K562 (cell line): ENCODE data around the gene CLSTN2. TPM values are rescaled to one million over a fixed set of nuclear protein-coding genes. Genes with fewer than 3 reads are reported as not detected.

ENCODE experiments used
- ATAC-seq: fragments of 200-7000 bp; cut with Tn5 transposase; 3 replicates; pipeline ENCODE4 v1.9.1; 2020; ENCODE audit warnings: moderate library complexity
- BruUV-seq: library from RNA; stranded (reverse); fragments of 400-500 nt; replicated peaks from 2 replicates; lab custom pipeline; 2021; lab: Mats Ljungman, UMichigan
- CTCF ChIA-PET: fragments of 300-600 bp; formaldehyde crosslinking; extraction: SDS; loops from one replicate; lab custom pipeline; 2021; ENCODE audit warnings: low intra/inter-chr PET ratio; lab: Yijun Ruan, JAX
- POLR2A ChIA-PET: fragments of 300-600, 350-650 bp; sonication (Branson Sonifier 250); formaldehyde crosslinking; extraction: SDS; loops from one replicate; lab custom pipeline; 2021; ENCODE audit warnings: antibody characterized with exemption, inconsistent platforms; lab: Yijun Ruan, JAX
- DNase-seq, 4 experiments: peaks; one replicate each; pipeline versions ENCODE4 v3.0.0 to v3.0.0-alpha.2; 2011 to 2018; ENCODE audit warnings: low spot score in 3 of 4, mixed read lengths in 3 of 4; ENCODE audit errors: extremely low read depth in 1 of 4
- FAIRE-seq: peaks from 2 replicates; lab custom pipeline; 2011; peaks lifted over from hg19 to GRCh38; lab: Jason Lieb, UNC
- H2AFZ ChIP-seq: 2 replicates; pipeline ENCODE4 v1.6.0; 2011; ENCODE audit warnings: low read depth, low read length, control low read depth, inconsistent platforms
- H3K27ac ChIP-seq: fragments of 200-600 bp; 3 replicates; pipeline ENCODE4 v1.8.0; 2011; ENCODE audit warnings: low read depth, mild to moderate bottlenecking, control low read depth, inconsistent platforms, low read length, moderate library complexity, mixed read lengths; ENCODE audit errors: extremely low read depth
- H3K27me3 ChIP-seq, 2 experiments: fragments of 300-600 bp in 1 of 2; 2 replicates in 1 of 2; 3 replicates in 1 of 2; pipeline versions ENCODE4 v1.6.0 to v1.8.0; 2011; ENCODE audit warnings: inconsistent platforms in 2 of 2, low read length in 2 of 2, mild to moderate bottlenecking in 1 of 2, mixed read lengths in 1 of 2, moderate library complexity in 1 of 2; ENCODE audit not compliant: control insufficient read depth in 2 of 2, insufficient read depth in 2 of 2
- H3K36me3 ChIP-seq: fragments of 300-600 bp; 3 replicates; pipeline ENCODE4 v1.8.0; 2011; ENCODE audit warnings: mild to moderate bottlenecking, low read length, inconsistent platforms; ENCODE audit not compliant: control insufficient read depth, insufficient read depth
- H3K4me1 ChIP-seq, 2 experiments: fragments of 200-600 bp in 1 of 2; replicated peaks in 1 of 2; 2 replicates in 1 of 2; 3 replicates in 1 of 2; pipeline versions ENCODE4 v1.5.1 to v1.8.0; 2011; ENCODE audit warnings: inconsistent platforms in 2 of 2, low read length in 2 of 2, mild to moderate bottlenecking in 1 of 2, mixed read lengths in 1 of 2, moderate library complexity in 1 of 2; ENCODE audit not compliant: control insufficient read depth in 2 of 2, insufficient read depth in 2 of 2
- H3K4me2 ChIP-seq: 2 replicates; pipeline ENCODE4 v1.6.1; 2011; ENCODE audit warnings: low read length, control low read depth, inconsistent platforms, mixed read lengths; ENCODE audit not compliant: insufficient read depth
- H3K4me3 ChIP-seq: fragments of 200-600 bp; sonication (generic), shearing (Covaris generic); 2 replicates; pipeline ENCODE4 v1.5.1; 2016; ENCODE audit warnings: control low read depth, inconsistent platforms
- H3K79me2 ChIP-seq: fragments of 200-600 bp; 3 replicates; pipeline ENCODE4 v1.8.0; 2011; ENCODE audit warnings: low read length, inconsistent platforms; ENCODE audit not compliant: control insufficient read depth, insufficient read depth
- H3K9ac ChIP-seq, 2 experiments: 2 replicates each; pipeline versions ENCODE4 v1.6.0 to v1.6.1; 2011; ENCODE audit warnings: low read depth in 2 of 2, low read length in 2 of 2, control low read depth in 1 of 2, inconsistent platforms in 1 of 2, mild to moderate bottlenecking in 1 of 2, mixed read lengths in 1 of 2; ENCODE audit not compliant: insufficient read depth in 1 of 2
- H3K9me1 ChIP-seq: one replicate; pipeline ENCODE4 v1.6.0; 2011; ENCODE audit warnings: inconsistent platforms, mild to moderate bottlenecking, low read length, moderate library complexity; ENCODE audit not compliant: control insufficient read depth, insufficient read depth
- H3K9me3 ChIP-seq: replicated peaks from 2 replicates; pipeline ENCODE4 v1.5.1; 2011; ENCODE audit warnings: low read depth, low read length, inconsistent platforms; ENCODE audit not compliant: control insufficient read depth, insufficient read depth
- H4K20me1 ChIP-seq: replicated peaks from 2 replicates; pipeline ENCODE4 v1.6.1; 2011; ENCODE audit warnings: low read length, inconsistent platforms, mixed read lengths; ENCODE audit not compliant: control insufficient read depth, insufficient read depth
- ESRRA ChIP-seq: fragments of 450-650 bp; IDR thresholded peaks from 2 replicates; pipeline ENCODE4 v1.6.1; 2014; ENCODE audit warnings: low read depth, mild to moderate bottlenecking, moderate library complexity, borderline replicate concordance
- HCFC1 ChIP-seq: IDR thresholded peaks from 2 replicates; pipeline ENCODE4 v1.6.1; 2012; ENCODE audit warnings: low read depth, low read length, improper control_type of control experiment
- LARP7 ChIP-seq: fragments of 450-650 bp; IDR thresholded peaks from 2 replicates; pipeline ENCODE4 v1.6.1; 2016
- NR2C1 ChIP-seq, 2 experiments: fragments of 450-650 bp; IDR thresholded peaks; 2 replicates each; pipeline ENCODE4 v1.6.1; 2017; ENCODE audit warnings: mild to moderate bottlenecking in 2 of 2, antibody characterized with exemption in 1 of 2, inconsistent platforms in 1 of 2, missing compliant biosample characterization in 1 of 2, missing genetic modification characterization in 1 of 2
- SMAD4 ChIP-seq: fragments of 250-450 bp; sonication (Bioruptor Pico); conservative IDR thresholded peaks from 2 replicates; pipeline ENCODE4 v1.8.0; 2021; ENCODE audit warnings: inconsistent platforms, mild to moderate bottlenecking, moderate library complexity
- ZFP1 ChIP-seq: fragments of 450-650 bp; formaldehyde crosslinking; IDR thresholded peaks from 2 replicates; pipeline ENCODE4 v1.4.0; 2020; ENCODE audit warnings: mild to moderate bottlenecking, mixed read lengths
- ZNF253 ChIP-seq: fragments of 250-450 bp; sonication (Bioruptor Pico); conservative IDR thresholded peaks from 2 replicates; pipeline ENCODE4 v1.6.1; 2021; ENCODE audit warnings: mild to moderate bottlenecking
- WGBS: fragments of 100-300 bp; shearing (Covaris generic); methylation state at CpG from one replicate; pipeline ENCODE4 v1.1.6; 2016; ENCODE audit warnings: low coverage, mixed read lengths; ENCODE audit not compliant: insufficient coverage; ENCODE audit errors: missing lambda C conversion rate; 5-methylcytosine and 5-hydroxymethylcytosine counted together
- in situ Hi-C: fragments of 300-500 bp; cut with MboI; formaldehyde crosslinking; loops from 4 replicates; pipeline ENCODE4 v1.15.0; 2018; ENCODE audit warnings: inconsistent platforms, mixed read lengths
- intact Hi-C: fragments of 100-400 bp; cut with micrococcal nuclease; formaldehyde crosslinking; loops from 2 replicates; pipeline ENCODE4 v1.14.2; 2022
- polyA plus RNA-seq, 8 experiments: library from polyadenylated mRNA; depleted of rRNA in 4 of 8; stranded (reverse) in 5 of 8; unstranded in 3 of 8; fragments of >200 nt; fragmentation: Nextera tagmentation in 2 of 8; fragmentation: Illumina TruSeq in 1 of 8; extraction: Ambion mirVana in 2 of 8; extraction: Trizol in 1 of 8; gene quantifications; 2 replicates each; pipeline versions ENCODE4 v1.2.1 to v1.2.3, GENCODE V29; 2011 to 2014; ENCODE audit warnings: inconsistent platforms in 1 of 8, missing spikeins in 1 of 8
- total RNA-seq, 7 experiments: library from RNA; depleted of rRNA in 6 of 7; stranded (reverse); fragments of >200 nt in 6 of 7; fragmentation: Illumina TruSeq in 2 of 7; extraction: Trizol in 2 of 7; gene quantifications; 2 replicates each; pipeline versions ENCODE4 v1.2.1 to v1.2.3, GENCODE V29; 2011 to 2021; ENCODE audit warnings: low replicate concordance in 1 of 7
- TF ChIP-seq, protein P1 (sequence below): sonication (generic); formaldehyde crosslinking; IDR thresholded peaks from 2 replicates; pipeline ENCODE4 v1.8.0; 2022; ENCODE audit warnings: missing genetic modification reagents, mild to moderate bottlenecking, borderline replicate concordance
- TF ChIP-seq, protein P2 (sequence below): fragments of 250-450 bp; sonication (Bioruptor Pico); IDR thresholded peaks from 2 replicates; pipeline ENCODE4 v1.8.0; 2021; ENCODE audit warnings: moderate library complexity, mild to moderate bottlenecking, inconsistent platforms
- TF ChIP-seq, protein P3 (sequence below): fragments of 250-450 bp; sonication (Bioruptor Pico); IDR thresholded peaks from 2 replicates; pipeline ENCODE4 v1.8.0; 2022; ENCODE audit warnings: moderate library complexity, mild to moderate bottlenecking, inconsistent platforms

CLSTN2 gene
- total and polyA plus RNA-seq, 9 of the 15 experiments (the other 6 are each of a cell fraction or from before 2014, with no cell fraction given): 0.02 to 0.04 (median 0.04) TPM; not detected in 6

DNA sequence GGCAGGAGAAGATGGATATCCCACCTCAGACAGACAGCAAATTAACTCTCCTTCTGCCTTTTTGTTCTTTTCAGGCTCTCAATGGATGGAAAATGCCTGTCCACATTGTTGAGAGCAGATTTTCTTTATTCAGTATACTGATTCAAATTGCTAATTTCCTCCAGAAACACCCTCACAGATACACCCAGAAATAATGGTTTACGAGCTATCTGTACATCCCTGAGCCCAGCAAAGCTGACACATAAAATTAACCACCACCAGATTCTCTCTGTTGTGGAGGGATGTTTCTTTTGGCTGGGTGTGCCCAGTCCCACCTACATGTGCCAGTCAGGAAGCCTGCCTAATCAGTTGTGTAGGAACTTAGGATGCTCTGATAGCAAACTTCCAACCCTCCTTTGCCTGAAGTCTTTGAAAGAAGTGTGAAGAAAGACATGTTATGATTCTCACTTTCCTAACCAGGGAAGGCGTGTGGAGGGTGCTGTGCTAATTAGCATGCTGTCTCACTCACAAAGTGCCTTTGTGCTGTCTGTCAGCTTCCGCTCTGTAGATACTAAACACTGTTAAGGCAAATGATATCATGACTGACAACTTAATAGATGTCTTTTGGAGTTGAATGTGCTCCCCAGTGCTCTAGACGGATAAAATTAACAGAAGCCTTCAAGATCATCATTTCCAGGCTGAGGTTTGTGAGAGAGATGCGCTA, 208.5 kb downstream of the CLSTN2 start:
- no peak for ATAC-seq
- ChIA-PET POLR2A (no interaction called here), CTCF (no interaction called here)
- no peak for DNase-seq
- Histone ChIP-seq H2AFZ (no peak overlapping the region), H3K27me3 (no peaks in the 10 kb centered on the region; a peak in 3 of 5 replicates), H3K9me3 (no peaks in the 10 kb centered on the region), H3K4me2 (no peak overlapping the region), H4K20me1 (no peaks in the 10 kb centered on the region; the same call in 1 of the 2 replicates), H3K27ac (no peak overlapping the region), H3K4me1 (no peaks in the 10 kb centered on the region), H3K79me2 (no peaks in the 10 kb centered on the region), H3K9me1 (no peaks in the 10 kb centered on the region), H3K4me3 (no peak overlapping the region), H3K36me3 (no peaks in the 10 kb centered on the region), H3K9ac (no peak overlapping the region)
- FAIRE-seq: no peak
- intact Hi-C loops: no loop called here
- BruUV-seq: no TSS peak
- WGBS: 2% methylated on average over 5 of the region's 5 CpGs
- in situ Hi-C loops: loop anchor here (25.0 kb wide), 1 partner anchor 719 kb away; no protein-coding TSS in a partner anchor
- TF ChIP-seq NR2C1 (IDR thresholded peaks at IDR 0.05) (no peak), NR2C1 (tag; IDR thresholded peaks at IDR 0.05) (no peak), ESRRA (no peak), SMAD4 (CRISPR knock-in tag) (no peak), HCFC1 (no peak), LARP7 (no peak), ZNF253 (CRISPR knock-in tag) (no peak), ZFP1 (CRISPR knock-in tag) (no peak)
- TF ChIP-seq, protein P1, sequence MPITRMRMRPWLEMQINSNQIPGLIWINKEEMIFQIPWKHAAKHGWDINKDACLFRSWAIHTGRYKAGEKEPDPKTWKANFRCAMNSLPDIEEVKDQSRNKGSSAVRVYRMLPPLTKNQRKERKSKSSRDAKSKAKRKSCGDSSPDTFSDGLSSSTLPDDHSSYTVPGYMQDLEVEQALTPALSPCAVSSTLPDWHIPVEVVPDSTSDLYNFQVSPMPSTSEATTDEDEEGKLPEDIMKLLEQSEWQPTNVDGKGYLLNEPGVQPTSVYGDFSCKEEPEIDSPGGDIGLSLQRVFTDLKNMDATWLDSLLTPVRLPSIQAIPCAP: no peak
- TF ChIP-seq, protein P2, sequence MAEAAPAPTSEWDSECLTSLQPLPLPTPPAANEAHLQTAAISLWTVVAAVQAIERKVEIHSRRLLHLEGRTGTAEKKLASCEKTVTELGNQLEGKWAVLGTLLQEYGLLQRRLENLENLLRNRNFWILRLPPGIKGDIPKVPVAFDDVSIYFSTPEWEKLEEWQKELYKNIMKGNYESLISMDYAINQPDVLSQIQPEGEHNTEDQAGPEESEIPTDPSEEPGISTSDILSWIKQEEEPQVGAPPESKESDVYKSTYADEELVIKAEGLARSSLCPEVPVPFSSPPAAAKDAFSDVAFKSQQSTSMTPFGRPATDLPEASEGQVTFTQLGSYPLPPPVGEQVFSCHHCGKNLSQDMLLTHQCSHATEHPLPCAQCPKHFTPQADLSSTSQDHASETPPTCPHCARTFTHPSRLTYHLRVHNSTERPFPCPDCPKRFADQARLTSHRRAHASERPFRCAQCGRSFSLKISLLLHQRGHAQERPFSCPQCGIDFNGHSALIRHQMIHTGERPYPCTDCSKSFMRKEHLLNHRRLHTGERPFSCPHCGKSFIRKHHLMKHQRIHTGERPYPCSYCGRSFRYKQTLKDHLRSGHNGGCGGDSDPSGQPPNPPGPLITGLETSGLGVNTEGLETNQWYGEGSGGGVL (CRISPR knock-in tag): no peak
- TF ChIP-seq, protein P3, sequence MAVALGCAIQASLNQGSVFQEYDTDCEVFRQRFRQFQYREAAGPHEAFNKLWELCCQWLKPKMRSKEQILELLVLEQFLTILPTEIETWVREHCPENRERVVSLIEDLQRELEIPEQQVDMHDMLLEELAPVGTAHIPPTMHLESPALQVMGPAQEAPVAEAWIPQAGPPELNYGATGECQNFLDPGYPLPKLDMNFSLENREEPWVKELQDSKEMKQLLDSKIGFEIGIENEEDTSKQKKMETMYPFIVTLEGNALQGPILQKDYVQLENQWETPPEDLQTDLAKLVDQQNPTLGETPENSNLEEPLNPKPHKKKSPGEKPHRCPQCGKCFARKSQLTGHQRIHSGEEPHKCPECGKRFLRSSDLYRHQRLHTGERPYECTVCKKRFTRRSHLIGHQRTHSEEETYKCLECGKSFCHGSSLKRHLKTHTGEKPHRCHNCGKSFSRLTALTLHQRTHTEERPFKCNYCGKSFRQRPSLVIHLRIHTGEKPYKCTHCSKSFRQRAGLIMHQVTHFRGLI (CRISPR knock-in tag): no peak
